Kidney glomerular epithelial cell (primary cell): Measurements from ENCODE around the gene KRT8.

Experiments
- DNase-seq: peaks from one replicate; lab custom pipeline; 2025; lab: John Stamatoyannopoulos, UW

KRT8 gene

DNA sequence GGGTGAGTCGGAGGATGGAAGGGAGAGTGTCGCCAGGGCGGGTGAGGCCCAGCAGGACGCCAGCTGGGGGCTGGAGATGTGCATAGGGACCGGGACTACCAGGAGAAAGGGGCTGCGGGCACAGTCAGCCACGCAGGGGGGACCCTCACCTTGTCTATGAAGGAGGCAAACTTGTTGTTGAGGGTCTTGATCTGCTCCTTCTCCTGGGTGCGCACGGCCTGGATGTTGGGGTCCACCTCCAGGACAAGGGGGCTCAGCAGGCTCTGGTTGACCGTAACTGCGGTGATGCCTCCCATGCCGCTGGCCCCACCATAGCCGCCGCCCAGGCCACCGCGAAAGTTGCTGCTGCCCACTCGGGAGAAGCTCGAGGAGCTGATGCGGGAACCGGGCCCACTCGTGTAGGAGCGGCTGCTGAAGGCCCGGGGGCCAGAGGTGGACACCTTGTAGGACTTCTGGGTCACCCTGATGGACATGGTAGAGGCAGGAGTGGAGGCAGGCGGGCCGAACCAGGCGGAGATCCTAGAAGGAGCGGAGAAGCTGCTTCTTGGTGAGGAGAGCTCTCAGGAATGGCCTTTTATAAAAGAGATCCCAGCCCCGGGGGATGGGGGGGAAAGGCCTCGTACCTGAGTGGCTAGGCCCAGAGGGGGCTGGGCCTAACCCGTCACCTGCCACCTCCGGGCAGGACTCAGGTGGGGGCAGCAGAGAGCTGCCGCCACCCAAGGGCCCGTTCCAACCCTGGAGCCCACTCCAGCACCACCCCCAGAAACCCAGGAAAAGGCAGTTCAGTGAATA is at the start of gene KRT8:
Gene KRT8 (minus strand): TSS at position 568 of the 792 bp plus-strand sequence. CDS start 95 bp downstream, at position 473.
- peak; percentile 68 for DNase-seq

DNA sequence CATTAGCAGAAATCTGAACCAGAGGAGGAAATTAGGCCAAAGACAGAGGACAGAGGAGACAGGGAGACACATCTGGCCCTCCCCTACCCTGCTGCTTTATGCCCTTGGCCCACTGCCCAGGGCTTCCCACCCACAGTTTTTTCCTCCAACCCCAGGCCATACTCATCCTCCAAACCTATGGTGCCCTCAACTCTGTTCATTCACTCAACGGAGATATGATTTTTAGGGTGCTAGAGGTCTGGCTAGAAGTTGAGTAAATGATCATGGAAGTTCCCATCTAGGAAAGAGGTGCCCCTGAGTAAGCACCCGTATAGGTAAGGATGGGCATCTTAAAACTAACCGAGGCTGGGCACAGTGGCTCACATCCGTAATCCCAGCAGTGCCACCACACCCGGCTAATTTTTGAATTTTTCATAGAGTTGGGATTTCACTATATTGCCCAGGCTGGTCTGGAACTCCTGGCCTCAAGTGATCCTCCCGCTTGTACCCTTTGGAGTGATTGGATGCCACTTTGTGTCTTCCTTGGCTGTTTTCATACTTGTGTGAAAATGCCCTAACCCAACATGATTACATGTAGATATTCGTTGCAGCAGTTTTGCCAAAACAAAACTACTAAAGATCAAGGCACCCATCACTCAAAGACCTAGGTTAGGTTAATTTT is 48.4 kb upstream of the KRT8 start:
- no peak for DNase-seq

DNA sequence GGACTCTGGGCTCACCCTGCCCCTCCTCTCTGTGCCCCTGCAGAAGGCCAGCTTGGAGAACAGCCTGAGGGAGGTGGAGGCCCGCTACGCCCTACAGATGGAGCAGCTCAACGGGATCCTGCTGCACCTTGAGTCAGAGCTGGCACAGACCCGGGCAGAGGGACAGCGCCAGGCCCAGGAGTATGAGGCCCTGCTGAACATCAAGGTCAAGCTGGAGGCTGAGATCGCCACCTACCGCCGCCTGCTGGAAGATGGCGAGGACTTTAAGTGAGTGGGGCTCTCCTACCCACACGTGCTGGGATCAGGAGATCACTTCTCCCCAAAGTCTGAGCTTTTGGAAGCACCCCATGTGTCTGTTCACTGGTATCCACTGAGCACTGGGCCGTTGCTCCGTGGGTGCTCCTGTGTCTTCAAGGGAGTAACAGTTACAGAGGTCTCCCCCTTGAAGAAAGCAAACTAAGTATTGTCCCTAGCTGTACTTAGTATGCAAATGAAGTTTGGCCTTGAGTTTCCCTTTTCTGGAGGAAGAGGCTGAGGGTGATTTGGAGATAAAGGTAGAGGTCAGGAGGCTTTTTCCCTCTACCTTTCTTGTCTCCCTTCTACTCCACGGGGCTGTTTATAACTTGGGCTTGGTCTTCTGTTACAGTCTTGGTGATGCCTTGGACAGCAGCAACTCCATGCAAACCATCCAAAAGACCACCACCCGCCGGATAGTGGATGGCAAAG is 47.4 kb upstream of the KRT8 start:
- no peak for DNase-seq

DNA sequence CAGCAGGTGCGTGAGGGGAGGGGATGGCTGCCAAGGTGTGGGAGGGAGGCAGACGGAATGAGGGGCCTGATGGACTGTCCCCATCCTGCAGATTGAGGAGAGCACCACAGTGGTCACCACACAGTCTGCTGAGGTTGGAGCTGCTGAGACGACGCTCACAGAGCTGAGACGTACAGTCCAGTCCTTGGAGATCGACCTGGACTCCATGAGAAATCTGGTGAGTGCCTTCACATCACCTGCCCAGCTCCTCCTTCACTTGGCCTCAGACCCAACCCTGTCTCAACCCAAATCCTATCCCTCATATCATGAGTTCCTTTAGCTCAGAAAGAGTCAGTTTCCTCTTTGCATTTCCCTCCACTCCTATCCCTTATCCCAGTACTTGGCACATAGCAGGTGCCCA is 46.8 kb upstream of the KRT8 start:
- no peak for DNase-seq

DNA sequence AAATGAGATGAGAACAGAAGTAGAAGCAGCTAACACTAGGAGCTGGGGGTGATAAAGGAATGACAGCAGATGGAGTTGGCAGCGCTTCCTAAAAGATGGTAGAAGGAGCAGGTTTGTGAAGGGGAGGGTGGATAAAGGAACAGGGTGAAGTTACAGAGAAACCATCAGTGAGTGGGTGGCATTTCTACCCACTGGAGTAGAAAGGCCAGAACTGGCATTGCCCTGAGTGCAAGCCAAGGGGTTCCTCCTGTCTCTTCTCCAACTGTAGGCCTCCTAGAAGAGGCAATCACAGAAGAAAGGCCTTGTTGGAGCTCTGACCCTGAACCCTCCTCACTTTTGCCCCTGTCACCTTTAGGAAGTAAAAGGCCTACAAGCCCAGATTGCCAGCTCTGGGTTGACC is 46.2 kb upstream of the KRT8 start:
- no peak for DNase-seq

DNA sequence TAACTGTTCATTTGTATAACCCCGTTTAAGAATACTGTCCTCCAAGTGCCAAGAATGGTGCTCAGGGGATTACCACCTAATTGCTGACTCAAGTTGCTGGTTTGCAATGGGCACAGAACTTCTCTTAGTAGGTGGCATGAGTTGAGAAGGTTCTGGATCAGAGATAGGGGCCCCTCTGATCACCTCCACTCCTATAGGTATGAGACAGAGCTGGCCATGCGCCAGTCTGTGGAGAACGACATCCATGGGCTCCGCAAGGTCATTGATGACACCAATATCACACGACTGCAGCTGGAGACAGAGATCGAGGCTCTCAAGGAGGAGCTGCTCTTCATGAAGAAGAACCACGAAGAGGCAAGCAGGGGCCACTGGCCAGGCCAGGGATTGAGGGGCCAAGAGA is 45.7 kb upstream of the KRT8 start:
- DNase-seq: no peak

DNA sequence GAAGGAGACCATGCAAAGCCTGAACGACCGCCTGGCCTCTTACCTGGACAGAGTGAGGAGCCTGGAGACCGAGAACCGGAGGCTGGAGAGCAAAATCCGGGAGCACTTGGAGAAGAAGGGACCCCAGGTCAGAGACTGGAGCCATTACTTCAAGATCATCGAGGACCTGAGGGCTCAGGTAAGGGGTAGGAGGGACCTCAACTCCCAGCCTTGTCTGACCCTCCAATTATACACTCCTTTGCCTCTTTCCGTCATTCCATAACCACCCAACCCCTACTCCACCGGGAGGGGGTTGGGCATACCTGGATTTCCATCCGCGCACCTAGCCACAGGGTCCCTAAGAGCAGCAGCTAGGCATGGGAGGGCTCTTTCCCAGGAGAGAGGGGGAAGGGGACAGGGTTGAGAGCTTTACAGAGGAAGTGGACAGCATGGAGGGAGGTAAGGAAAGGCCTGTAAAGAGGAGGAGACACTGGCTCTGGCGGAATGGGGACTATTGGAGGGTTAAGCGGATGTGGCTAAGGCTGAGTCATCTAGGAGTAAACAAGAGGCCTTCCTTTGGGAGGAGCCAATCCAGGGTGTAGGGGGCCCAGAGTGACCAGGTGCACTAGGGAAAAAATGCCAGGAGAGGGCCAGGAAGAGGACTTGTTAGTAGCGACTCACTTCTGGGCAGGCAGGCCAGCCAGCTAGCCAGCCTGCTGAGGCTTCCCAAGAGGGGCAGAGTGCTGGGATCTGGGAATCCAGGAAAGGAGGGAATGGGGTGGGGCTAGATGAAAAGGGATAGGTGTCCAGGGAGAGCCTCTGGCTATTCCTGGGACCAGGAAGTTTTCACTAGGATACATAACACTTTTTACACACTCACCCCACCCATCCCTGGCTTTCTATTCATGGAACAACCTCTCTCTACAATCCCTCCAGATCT is 44.8 kb upstream of the KRT8 start:
- DNase-seq: peak; percentile 87

DNA sequence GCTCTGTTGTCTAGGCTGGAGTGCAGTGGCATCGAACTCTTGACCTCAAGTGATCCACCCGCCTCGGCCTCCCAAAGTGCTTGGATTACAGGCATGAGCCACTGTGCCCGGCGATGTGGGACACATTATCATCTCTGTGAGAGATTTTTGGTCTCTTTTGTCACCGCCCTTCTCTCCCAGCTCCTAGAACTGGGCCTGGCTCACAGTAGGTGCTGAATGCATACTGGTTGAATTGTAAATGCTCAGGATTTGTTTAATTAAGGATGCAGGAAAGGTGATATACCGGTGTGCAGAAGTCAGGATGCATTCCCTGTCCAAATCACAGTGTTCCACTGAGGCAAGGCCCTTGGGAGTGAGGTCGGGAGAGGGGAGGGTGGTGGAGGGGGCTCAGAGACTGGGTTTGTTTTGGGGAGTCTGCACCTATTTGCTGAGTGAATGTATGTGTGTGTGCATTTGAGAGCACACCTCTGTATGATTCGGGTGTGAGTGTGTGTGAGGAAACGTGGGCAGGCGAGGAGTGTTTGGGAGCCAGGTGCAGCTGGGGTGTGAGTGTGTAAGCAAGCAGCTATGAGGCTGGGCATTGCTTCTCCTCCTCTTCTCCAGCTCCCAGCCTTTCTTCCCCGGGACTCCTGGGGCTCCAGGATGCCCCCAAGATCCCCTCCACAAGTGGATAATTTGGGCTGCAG is 43.0 kb upstream of the KRT8 start:
- no peak for DNase-seq

DNA sequence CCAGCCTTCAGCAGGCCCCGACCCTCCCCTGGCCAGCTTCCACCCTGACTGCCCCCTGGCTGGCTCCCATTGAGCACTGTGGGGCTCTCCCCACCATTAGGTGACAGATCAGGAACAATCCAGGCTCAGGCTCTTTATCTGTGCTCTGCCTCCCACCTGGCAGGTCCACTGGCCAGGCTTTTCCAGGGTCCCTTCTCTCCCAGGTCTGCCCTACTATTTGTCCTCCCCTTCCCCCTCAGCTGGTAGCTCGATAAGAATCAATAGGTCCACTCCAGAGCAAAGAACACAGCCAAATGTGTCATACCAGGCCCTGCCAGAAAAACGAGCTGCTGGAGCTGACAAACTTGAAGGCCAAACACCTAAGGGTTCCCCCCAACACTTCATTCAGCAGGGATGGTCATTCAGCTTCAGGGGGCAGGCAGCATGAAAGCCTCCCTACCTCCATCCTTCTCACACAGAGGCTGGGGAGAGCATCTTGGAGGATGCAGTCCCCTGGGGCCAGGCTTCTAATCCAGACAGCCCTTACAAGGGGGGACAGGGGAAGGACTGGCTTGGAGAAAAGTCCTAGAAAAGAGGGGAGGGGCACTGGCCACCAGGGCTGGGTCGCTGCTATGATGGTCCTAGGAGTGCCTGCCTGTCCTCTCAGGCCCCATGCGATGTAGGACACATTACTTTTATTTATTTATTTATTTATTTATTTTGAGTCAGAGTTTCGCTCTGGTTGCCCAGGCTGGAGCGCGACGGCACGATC is 42.1 kb upstream of the KRT8 start:
- DNase-seq: no peak

DNA sequence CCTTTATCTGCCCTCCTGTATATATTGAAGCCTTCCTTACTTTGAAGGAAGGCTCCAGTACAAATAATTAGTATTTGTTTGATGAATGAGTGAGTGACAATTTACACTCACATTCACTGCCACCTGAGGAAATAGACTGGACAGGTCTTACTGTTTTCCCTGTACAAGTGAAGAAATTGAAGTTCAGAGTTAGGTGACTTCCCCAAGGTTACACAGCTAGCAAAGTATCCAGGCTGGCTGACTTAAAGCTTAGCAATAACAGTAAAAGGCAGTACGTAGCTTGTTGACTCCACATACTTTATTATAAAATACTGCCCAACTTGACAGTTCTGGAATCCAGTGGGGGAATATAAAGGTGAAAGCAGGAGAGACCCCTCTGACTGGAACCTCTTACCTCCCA is 41.5 kb upstream of the KRT8 start:
- peak; percentile 35 for DNase-seq

DNA sequence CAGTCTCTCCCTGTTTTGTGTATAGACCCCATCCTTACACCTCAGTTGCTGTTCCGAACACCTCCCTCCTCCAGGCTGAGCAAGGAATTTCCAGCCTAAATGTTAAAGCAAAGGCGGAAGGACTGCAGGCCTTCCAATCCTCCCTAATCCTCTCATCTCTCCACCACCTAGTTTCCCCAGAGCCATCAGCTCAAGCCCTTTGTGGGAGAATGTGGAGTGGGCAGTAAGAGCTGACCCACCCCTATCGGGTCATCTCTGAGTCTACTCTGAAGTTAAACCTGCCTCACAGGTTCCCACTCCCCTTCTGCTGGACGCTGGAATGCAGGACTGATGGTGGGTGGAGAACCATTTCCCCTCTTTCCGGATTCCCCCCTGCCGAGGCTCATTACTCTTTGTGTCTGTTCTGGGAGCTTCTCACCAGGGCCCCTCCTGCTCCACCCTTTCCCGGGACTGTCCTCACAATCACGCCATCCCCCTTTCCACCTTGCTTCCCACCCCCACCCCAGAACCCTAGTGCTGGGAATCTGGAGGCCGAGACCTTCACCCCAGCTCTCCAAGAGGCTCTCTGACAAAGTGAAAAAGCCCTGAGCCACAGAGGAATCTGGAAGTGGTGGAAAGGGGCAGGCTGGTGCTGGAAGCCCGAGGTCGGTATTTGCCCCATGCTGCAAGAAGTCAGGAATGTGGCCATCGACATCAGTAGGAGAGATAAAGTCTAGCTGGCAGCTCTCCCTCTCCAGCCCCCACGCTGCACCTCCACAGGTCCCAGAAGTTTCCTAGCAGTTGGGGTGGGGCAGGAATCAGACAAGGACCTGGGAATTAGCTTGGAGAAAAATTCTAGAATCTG is 40.7 kb upstream of the KRT8 start:
- peak; percentile 96 for DNase-seq

DNA sequence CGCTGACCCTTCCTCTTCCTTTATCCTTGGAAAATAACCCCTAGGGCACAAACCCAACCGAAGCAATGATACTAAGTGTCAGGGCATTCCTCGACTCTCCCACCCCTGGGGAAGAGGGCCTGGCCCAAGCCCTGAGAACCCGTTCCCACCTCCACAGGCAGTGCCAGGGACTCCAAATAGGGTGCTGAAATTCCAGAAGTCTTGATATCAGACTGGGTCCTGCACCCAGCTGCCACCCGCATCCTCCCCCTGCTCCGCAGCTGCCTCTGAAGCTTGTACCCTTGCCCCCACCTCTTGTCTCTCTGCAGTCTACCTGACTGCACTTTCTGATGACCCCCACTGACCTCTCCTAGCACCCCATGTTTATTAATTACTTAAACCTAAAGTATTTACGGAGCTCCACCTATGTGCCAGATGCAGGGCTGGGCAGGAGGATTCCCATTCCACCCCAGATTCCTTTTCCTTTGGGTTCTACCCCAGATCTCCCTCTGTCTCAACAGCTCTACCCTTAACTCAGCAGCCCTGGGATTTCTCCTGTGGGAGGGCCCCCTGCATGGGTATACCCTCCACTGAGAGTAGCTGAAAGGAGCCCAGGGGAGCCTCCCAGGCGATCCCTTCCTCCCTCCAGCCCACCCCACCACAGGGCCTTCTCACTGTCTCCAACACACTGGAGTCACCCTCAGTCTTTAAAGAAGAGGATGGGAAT is 40.0 kb upstream of the KRT8 start:
- no peak for DNase-seq

DNA sequence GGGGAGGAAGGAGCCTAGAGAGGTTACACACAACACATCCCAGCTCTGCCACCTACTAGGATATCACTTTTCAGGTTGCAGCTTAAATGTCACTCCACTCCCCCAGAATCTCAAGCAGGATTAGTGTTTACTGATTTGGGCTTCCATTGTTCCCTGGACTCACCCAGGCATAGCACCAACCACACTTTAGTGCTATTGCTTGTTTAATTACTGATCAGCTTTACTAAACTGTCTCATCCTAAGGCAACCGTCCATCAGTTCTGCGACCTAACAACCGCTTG is 38.0 kb upstream of the KRT8 start:
- DNase-seq: no peak

DNA sequence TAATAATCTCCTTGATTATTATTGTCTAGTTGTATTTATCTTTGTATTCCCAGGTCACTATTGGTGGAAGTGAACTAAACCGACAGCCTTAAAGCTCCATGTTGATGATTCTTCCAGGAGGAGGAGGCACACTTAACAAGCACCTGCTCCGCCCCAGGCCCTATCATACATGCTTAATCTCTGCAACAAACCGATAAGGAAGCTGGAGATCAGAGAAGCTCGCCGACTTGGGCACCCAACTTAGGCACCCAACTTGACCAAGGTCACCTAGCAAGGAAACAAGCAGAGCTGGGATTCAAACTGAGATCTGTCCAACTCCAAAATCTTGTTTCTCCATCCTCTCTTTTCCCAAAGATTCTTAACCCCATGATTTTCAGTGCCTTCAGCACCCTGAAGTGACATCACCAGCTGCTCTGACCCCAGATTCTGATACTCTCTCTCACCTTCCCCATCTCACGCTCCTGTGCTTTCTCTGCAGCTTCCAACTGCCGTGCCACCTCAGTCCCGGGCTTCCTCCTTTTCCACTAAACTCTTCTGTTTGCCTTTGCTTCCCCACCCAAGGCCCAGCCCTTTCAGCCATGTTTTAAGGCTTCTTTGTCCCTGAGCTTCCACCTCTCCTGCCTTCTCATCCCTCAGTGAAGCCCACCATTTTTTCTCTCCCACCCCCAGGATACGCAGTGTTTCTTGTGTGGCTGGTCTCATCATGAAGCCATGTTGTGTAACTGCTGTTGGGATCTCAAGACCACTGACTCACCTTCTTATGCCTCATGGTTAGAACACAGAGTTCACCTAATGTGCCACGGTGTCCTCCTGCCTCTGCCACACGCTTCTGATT is 37.4 kb upstream of the KRT8 start:
- no peak for DNase-seq

DNA sequence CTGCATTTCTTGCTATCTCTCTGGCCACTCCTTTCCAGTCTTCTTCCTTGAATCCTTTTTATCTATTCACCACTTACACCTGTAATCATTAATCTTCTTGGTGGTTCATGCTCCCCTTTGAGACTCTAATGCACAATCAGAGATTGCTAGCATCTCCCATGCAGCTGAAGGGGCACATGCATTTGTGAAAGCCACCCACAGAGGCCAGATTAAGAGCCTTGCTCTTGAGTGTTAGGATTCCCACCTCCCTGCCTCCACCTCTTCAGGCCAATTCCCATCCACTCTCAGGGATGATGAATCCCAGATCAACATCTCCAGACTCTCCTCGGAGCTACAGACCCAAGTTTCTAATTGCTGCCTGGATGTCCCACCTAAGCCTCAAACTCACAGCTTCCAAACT is 24.7 kb upstream of the KRT8 start:
- DNase-seq: no peak

DNA sequence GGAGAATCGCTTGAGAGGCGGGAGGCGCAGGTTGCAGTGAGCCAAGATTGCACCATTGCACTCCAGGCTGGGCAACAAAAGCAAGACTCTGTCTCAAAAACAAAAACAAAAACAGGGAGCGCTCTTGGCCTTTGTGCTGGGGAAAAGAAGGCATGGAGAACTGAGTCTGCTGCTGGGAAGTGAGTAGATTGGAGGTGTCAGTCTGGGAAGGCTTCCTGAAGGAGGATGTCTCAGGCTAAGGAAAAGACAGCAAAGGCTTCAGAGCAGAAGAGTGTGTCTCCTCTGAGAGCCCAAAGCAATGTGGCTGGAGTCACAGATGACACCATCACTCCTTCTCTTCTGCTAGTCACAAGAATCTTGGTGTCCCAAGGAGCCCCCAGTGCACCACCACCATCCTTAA is 23.1 kb upstream of the KRT8 start:
- DNase-seq: no peak

DNA sequence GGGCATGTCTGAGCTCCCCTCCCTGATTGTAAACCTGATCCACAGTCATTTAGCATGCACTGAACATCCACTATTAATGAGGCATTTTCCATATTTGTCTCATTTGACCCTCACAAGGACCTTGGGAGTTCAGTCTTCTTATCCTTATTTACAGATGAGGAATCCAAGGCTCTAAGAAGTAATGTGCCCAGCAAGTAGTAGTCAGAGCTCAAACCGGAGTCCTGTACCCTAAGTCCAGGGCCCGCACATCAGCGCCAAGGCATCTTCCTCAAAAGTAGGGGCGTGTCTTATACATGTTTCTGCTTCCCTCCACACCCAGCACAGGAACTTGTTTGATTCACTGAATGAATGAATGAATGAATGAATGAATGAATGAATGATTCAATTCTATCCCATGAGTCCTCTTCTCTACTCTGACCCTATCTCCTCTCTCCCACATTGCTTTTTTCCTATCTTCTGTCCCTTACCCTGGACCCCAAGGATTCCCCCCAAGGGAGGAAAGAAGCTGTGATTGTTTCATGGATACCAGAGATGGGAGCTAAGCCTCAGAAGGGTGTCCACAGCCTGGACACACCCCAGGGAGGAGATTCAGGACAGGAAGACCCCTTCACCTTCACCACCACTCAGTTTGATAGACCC is 21.8 kb upstream of the KRT8 start:
- DNase-seq: no peak
